ENCODE results near the gene ZNF69.
"Not testable (repeated sequence)": the region's sequence is repeated elsewhere in the genome, so short reads cannot be mapped to it uniquely, and the experiment has no call there.

GRCh38 chr19:11879687-11880266, 7.8 kb upstream of the ZNF69 start:
- not testable (repeated sequence) for TF ChIP-seq CTCF (IDR thresholded peaks at IDR 0.05); EZH2 (IDR thresholded peaks at IDR 0.05; ENCODE audit: borderline replicate concordance, insufficient read depth, low read depth, low read length, poor library complexity, severe bottlenecking)

Measured in B cell (primary cell).